A549 (cell line): Measurements from ENCODE around the gene RSF1. TPM values are rescaled to one million over a fixed set of nuclear protein-coding genes. Genes with fewer than 3 reads are reported as not detected.

Experiments used
- ATAC-seq, 2 experiments: fragments of 200-7000 bp in 1 of 2; fragments of >200 bp in 1 of 2; cut with Nextera tagmentation in 1 of 2; cut with Tn5 transposase in 1 of 2; 3 replicates each; pipeline versions ENCODE4 v1.8.0 to v1.9.1; 2018 to 2020; ENCODE audit warnings: mild to moderate bottlenecking in 1 of 2, moderate library complexity in 1 of 2
- CTCF ChIA-PET: fragments of 300-600 bp; sonication (Branson Sonifier 250); formaldehyde crosslinking; extraction: SDS; loops from one replicate; lab custom pipeline; 2021; ENCODE audit warnings: antibody characterized with exemption, inconsistent platforms; lab: Yijun Ruan, JAX
- POLR2A ChIA-PET: fragments of 350-600 bp; formaldehyde crosslinking; extraction: SDS; loops from one replicate; lab custom pipeline; 2021; ENCODE audit warnings: antibody characterized with exemption, inconsistent platforms; lab: Yijun Ruan, JAX
- DNase-seq, 2 experiments: peaks; one replicate each; pipeline versions ENCODE4 v3.0.0 to v3.0.0-alpha.2; 2011 to 2016; ENCODE audit warnings: low read depth in 1 of 2, low spot score in 1 of 2
- FAIRE-seq: peaks from 2 replicates; lab custom pipeline; 2011; peaks lifted over from hg19 to GRCh38; lab: Jason Lieb, UNC
- H3K27ac ChIP-seq, 2 experiments: fragments of >200 bp; sonication (Bioruptor Twin); formaldehyde crosslinking; 3 replicates each; pipeline ENCODE4 v1.5.1; 2016 to 2017
- H3K4me1 ChIP-seq: fragments of >200 bp; sonication (Bioruptor Twin); formaldehyde crosslinking; 3 replicates; pipeline ENCODE4 v1.6.1; 2016
- H3K4me2 ChIP-seq: fragments of >200 bp; sonication (Bioruptor Twin); formaldehyde crosslinking; 3 replicates; pipeline ENCODE4 v1.6.1; 2016
- H3K4me3 ChIP-seq: fragments of >200 bp; sonication (Bioruptor Twin); formaldehyde crosslinking; 3 replicates; pipeline ENCODE4 v1.5.1; 2016
- H3K9me3 ChIP-seq: fragments of >200 bp; sonication (Bioruptor Twin); formaldehyde crosslinking; 3 replicates; pipeline ENCODE4 v1.6.1; 2016
- ATOH8 ChIP-seq: fragments of 250-450 bp; sonication (Bioruptor Pico); IDR thresholded peaks from 2 replicates; pipeline ENCODE4 v1.5.0; 2020; ENCODE audit warnings: low read depth, mild to moderate bottlenecking, moderate library complexity
- BCL3 ChIP-seq: fragments of >200 bp; sonication (Bioruptor Twin); formaldehyde crosslinking; IDR thresholded peaks from 3 replicates; pipeline ENCODE4 v1.6.1; 2016
- BHLHE40 ChIP-seq: IDR thresholded peaks from 2 replicates; pipeline ENCODE4 v1.6.1; 2012; ENCODE audit warnings: low read depth, low read length, inconsistent platforms
- CEBPB ChIP-seq, 2 experiments: fragments of >200 bp in 1 of 2; sonication (Bioruptor Twin) in 1 of 2; formaldehyde crosslinking in 1 of 2; IDR thresholded peaks; 2 replicates each; pipeline ENCODE4 v1.6.1; 2012 to 2016
- CHD2 ChIP-seq: fragments of 150-350 bp; IDR thresholded peaks from 2 replicates; pipeline ENCODE4 v1.6.1; 2014; ENCODE audit warnings: low read length; ENCODE audit not compliant: partially characterized antibody
- CHD4 ChIP-seq: fragments of 200-600 bp; sonication (generic); IDR thresholded peaks from 2 replicates; pipeline ENCODE4 v1.6.1; 2016; ENCODE audit warnings: antibody characterized with exemption, mild to moderate bottlenecking, borderline replicate concordance
- EHF ChIP-seq: fragments of 250-450 bp; sonication (Bioruptor Pico); IDR thresholded peaks from 2 replicates; pipeline ENCODE4 v1.5.0; 2020; ENCODE audit warnings: mild to moderate bottlenecking
- ELK1 ChIP-seq: fragments of 150-350 bp; IDR thresholded peaks from 2 replicates; pipeline ENCODE4 v1.6.1; 2014; ENCODE audit warnings: low read depth, mild to moderate bottlenecking, low read length
- EP300 ChIP-seq, 2 experiments: fragments of >200 bp; sonication (Bioruptor Twin); formaldehyde crosslinking; IDR thresholded peaks; 2 replicates in 1 of 2; 3 replicates in 1 of 2; pipeline ENCODE4 v1.6.1; 2016 to 2017
- FOSL2 ChIP-seq, 2 experiments: fragments of 450-650 bp in 1 of 2; fragments of >200 bp in 1 of 2; sonication (Bioruptor Twin) in 1 of 2; formaldehyde crosslinking; IDR thresholded peaks; 2 replicates each; pipeline versions ENCODE4 v1.5.0 to v1.6.1; 2016 to 2020; ENCODE audit warnings: mild to moderate bottlenecking in 1 of 2, moderate library complexity in 1 of 2
- HDAC2 ChIP-seq: fragments of 200-600 bp; sonication (generic); IDR thresholded peaks from 2 replicates; pipeline ENCODE4 v1.6.1; 2016
- HEYL ChIP-seq: fragments of 250-450 bp; sonication (Bioruptor Pico); IDR thresholded peaks from 2 replicates; pipeline ENCODE4 v1.8.0; 2021; ENCODE audit warnings: mild to moderate bottlenecking, moderate library complexity
- HOXB13 ChIP-seq: fragments of 250-450 bp; sonication (Bioruptor Pico); IDR thresholded peaks from 2 replicates; pipeline ENCODE4 v1.5.0; 2020; ENCODE audit warnings: low read depth, mild to moderate bottlenecking, moderate library complexity
- MAX ChIP-seq: IDR thresholded peaks from 2 replicates; pipeline ENCODE4 v1.6.1; 2012
- MYC ChIP-seq: IDR thresholded peaks from 2 replicates; pipeline ENCODE4 v1.6.1; 2012; ENCODE audit warnings: mild to moderate bottlenecking, inconsistent platforms, low read length, improper control_type of control experiment, borderline replicate concordance
- NFE2L2 ChIP-seq: fragments of 150-350 bp; conservative IDR thresholded peaks from 2 replicates; pipeline ENCODE4 v1.6.1; 2014; ENCODE audit warnings: low read length
- NR3C1 ChIP-seq: fragments of >200 bp; sonication (Bioruptor Twin); formaldehyde crosslinking; IDR thresholded peaks from 3 replicates; pipeline ENCODE4 v1.6.1; 2017
- PBX3 ChIP-seq: IDR thresholded peaks from 2 replicates; pipeline ENCODE4 v1.6.1; 2012
- POLR2A ChIP-seq: IDR thresholded peaks from 2 replicates; pipeline ENCODE4 v1.6.1; 2012; ENCODE audit warnings: mild to moderate bottlenecking, low read length
- POLR2AphosphoS2 ChIP-seq: conservative IDR thresholded peaks from 2 replicates; pipeline ENCODE4 v1.6.1; 2012; ENCODE audit warnings: low read length, improper control_type of control experiment, inconsistent platforms
- RARB ChIP-seq: fragments of 250-450 bp; sonication (Bioruptor Pico); IDR thresholded peaks from 2 replicates; pipeline ENCODE4 v1.8.0; 2021; ENCODE audit warnings: mild to moderate bottlenecking, moderate library complexity
- RCOR1 ChIP-seq: fragments of 150-350 bp; IDR thresholded peaks from 2 replicates; pipeline ENCODE4 v1.6.1; 2014; ENCODE audit warnings: antibody characterized with exemption, low read length, low read depth
- REST ChIP-seq: fragments of 200-600 bp; sonication (generic); IDR thresholded peaks from 2 replicates; pipeline ENCODE4 v1.6.1; 2016; ENCODE audit warnings: antibody characterized with exemption, mild to moderate bottlenecking, moderate library complexity
- RNF2 ChIP-seq: fragments of 200-600 bp; sonication (generic); IDR thresholded peaks from 2 replicates; pipeline ENCODE4 v1.6.1; 2016; ENCODE audit warnings: low read depth, mild to moderate bottlenecking, antibody characterized with exemption, moderate library complexity, borderline replicate concordance
- SREBF2 ChIP-seq: fragments of 450-650 bp; IDR thresholded peaks from 2 replicates; pipeline ENCODE4 v1.6.1; 2014; ENCODE audit warnings: mild to moderate bottlenecking, moderate library complexity
- TFCP2L1 ChIP-seq: fragments of 250-450 bp; sonication (Bioruptor Pico); IDR thresholded peaks from 2 replicates; pipeline ENCODE4 v1.5.0; 2021; ENCODE audit warnings: mild to moderate bottlenecking
- USF2 ChIP-seq: fragments of 450-650 bp; IDR thresholded peaks from 2 replicates; pipeline ENCODE4 v1.6.1; 2014; ENCODE audit warnings: antibody characterized with exemption
- ZC3H11A ChIP-seq: fragments of 450-650 bp; IDR thresholded peaks from 2 replicates; pipeline ENCODE4 v1.6.1; 2014; ENCODE audit warnings: antibody characterized with exemption, mild to moderate bottlenecking
- ZFP36 ChIP-seq: fragments of 450-650 bp; IDR thresholded peaks from 2 replicates; pipeline ENCODE4 v1.6.1; 2014; ENCODE audit warnings: borderline replicate concordance; ENCODE audit not compliant: partially characterized antibody
- ZNF302 ChIP-seq: fragments of 250-450 bp; sonication (Bioruptor Pico); IDR thresholded peaks from 2 replicates; pipeline ENCODE4 v1.9.0; 2021; ENCODE audit warnings: inconsistent platforms, mild to moderate bottlenecking, moderate library complexity
- ZSCAN20 ChIP-seq: fragments of 250-450 bp; sonication (Bioruptor Pico); IDR thresholded peaks from 2 replicates; pipeline ENCODE4 v1.8.0; 2022; ENCODE audit warnings: mild to moderate bottlenecking, moderate library complexity
- WGBS: methylation state at CpG from one replicate; pipeline ENCODE4 v1.1.6; 2017; ENCODE audit errors: missing lambda C conversion rate; 5-methylcytosine and 5-hydroxymethylcytosine counted together
- polyA minus RNA-seq: library from RNA; depleted of rRNA, polyadenylated mRNA; stranded (reverse); fragments of >200 nt; gene quantifications from 2 replicates; pipeline ENCODE4 v1.2.3, GENCODE V29; 2011; rRNA and poly(A)+ RNA removed
- polyA plus RNA-seq, 4 experiments: library from polyadenylated mRNA; depleted of rRNA in 3 of 4; stranded (reverse); fragments of >200 nt; fragmentation: RNase III in 1 of 4; extraction: RNeasy Plus Mini Kit Qiagen cat#74134 plus additional on column Dnase treatment in 1 of 4; gene quantifications; 2 replicates in 3 of 4; 3 replicates in 1 of 4; pipeline ENCODE4 v1.2.3, GENCODE V29; 2011 to 2017

RSF1 gene
- polyA plus RNA-seq (2011; rRNA removed) (29.6 TPM in 2 replicates), polyA plus RNA-seq (2017; fragmentation: RNase III; extraction: RNeasy Plus Mini Kit Qiagen cat#74134 plus additional on column Dnase treatment) (15.4 to 18.8 TPM (median 17.6 TPM) in 3 replicates), polyA minus RNA-seq (23.6 and 26.3 TPM in 2 replicates)
- polyA plus RNA-seq (2012; cell fraction: cytosol; rRNA removed), result 5.5 and 8.3 TPM in 2 replicates
- polyA plus RNA-seq (2012; cell fraction: nucleus; rRNA removed), result 5.0 and 7.4 TPM in 2 replicates

GRCh38 chr11:77820565-77821348 is at the start of gene RSF1, which contains the start of gene AAMDC:
Gene RSF1, minus strand, starts transcription at chr11:77820722. Its CDS starts 8 bp downstream, at chr11:77820714.
Gene AAMDC, plus strand, starts transcription at chr11:77821144. Its CDS starts 21,353 bp downstream, at chr11:77842497.
- WGBS, result 3% methylated on average over 32 of the region's 64 CpGs
- peak within 1 kb of the TSS; percentile 97 for H3K27ac ChIP-seq
- peaks cover 28% of the 10 kb centered on the region; the same call in 2 of the 3 replicates for H3K4me1 ChIP-seq
- ATAC-seq (peak; percentile 86 to 91), FAIRE-seq (no peak), DNase-seq (peak; percentile 92 to 97)
- H3K9me3 ChIP-seq, result no peaks in the 10 kb centered on the region
- ChIA-PET POLR2A (interaction anchor here (1.5 kb wide), 1 partner anchor 174 kb away, joined by 18 read pairs; the partner anchor contains the start of gene INTS4), CTCF (interaction anchor here (0.7 to 2.0 kb wide), 6 partner anchors 8 to 176 kb away, joined by 3 to 6 read pairs (median 4); no protein-coding TSS in a partner anchor)
- H3K4me2 ChIP-seq, result peak within 1 kb of the TSS; percentile 83
- H3K4me3 ChIP-seq, result peak within 1 kb of the TSS; percentile 99
- TF ChIP-seq RARB (CRISPR knock-in tag), result no peak
- no peak for TF ChIP-seq ELK1
- no peak for TF ChIP-seq POLR2AphosphoS2
- TF ChIP-seq HEYL, result no peak
- no peak for TF ChIP-seq ZNF302 (CRISPR knock-in tag)
- TF ChIP-seq MYC, result peak; percentile 41; the same call in 1 of the 2 replicates
- TF ChIP-seq ZC3H11A, result no peak
- no peak for TF ChIP-seq NFE2L2
- TF ChIP-seq EP300 (IDR thresholded peaks at IDR 0.05), result no peak
- peak; percentile 92 for TF ChIP-seq MAX
- no peak for TF ChIP-seq CHD4
- TF ChIP-seq HDAC2, result no peak
- TF ChIP-seq CEBPB (IDR thresholded peaks at IDR 0.05), result no peak
- TF ChIP-seq NR3C1, result no peak
- TF ChIP-seq RNF2, result no peak
- no peak for TF ChIP-seq PBX3
- no peak for TF ChIP-seq ZSCAN20 (CRISPR knock-in tag)
- TF ChIP-seq EHF (CRISPR knock-in tag), result no peak
- TF ChIP-seq RCOR1, result no peak
- TF ChIP-seq CHD2, result no peak
- no peak for TF ChIP-seq REST
- 0 out of 3 replicates have a peak, but pooled peaks have one; percentile 46 for TF ChIP-seq BCL3
- TF ChIP-seq HOXB13 (CRISPR knock-in tag), result no peak
- no peak for TF ChIP-seq BHLHE40
- TF ChIP-seq TFCP2L1 (CRISPR knock-in tag), result no peak
- TF ChIP-seq POLR2A, result peak; percentile 85
- TF ChIP-seq ATOH8 (CRISPR knock-in tag), result no peak
- TF ChIP-seq USF2, result no peak
- TF ChIP-seq FOSL2 (IDR thresholded peaks at IDR 0.05), result no peak
- TF ChIP-seq FOSL2 (CRISPR knock-in tag; IDR thresholded peaks at IDR 0.05), result no peak
- no peak for TF ChIP-seq ZFP36
- no peak for TF ChIP-seq SREBF2
